GM20000 (cell line): ENCODE results near the gene GNL1.
A peak's percentile ranks its signal among the peaks of the same experiment; 100 is the strongest.

ENCODE experiments used
- DNase-seq: peaks from one replicate; pipeline ENCODE4 v3.0.0; 2012; ENCODE audit warnings: low spot score
- CTCF ChIP-seq: IDR thresholded peaks from 2 replicates; pipeline ENCODE4 v1.5.1; 2012; ENCODE audit warnings: mild to moderate bottlenecking, control low read depth; ENCODE audit errors: extremely low read depth, missing control alignments

Gene GNL1

GRCh38 chr6:30556066-30556905 is at the start of gene GNL1:
Gene GNL1, minus strand, starts transcription at chr6:30556489. Its CDS starts 286 bp downstream, at chr6:30556203.
- no peak for TF ChIP-seq CTCF
- peak; percentile 92 for DNase-seq

DNA sequence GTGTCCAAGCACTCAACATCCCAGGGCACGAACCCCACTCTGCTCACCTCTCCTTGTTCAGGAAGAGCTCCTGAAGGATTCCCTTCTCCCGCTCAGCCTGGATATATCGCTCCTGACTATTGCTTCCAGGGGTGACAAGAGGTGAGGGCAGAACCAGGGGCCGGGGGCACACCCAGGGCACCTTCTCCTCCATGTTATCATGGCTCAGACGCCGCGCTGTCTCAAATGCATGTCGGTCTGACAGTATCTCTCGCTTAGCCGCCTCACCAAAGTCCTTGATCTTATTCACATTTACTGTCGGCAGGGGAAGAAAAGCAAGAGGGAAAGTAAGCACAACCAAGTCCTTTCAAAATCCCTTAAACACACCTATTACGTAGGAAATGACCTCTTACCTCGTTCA is 47.7 kb upstream of the GNL1 start:
- no peak for TF ChIP-seq CTCF
- no peak for DNase-seq

- DNase-seq, result no peak
- TF ChIP-seq CTCF, result no peak
Measured at GRCh38 chr6:30601815-30602641, 45.7 kb upstream of the GNL1 start.

- no peak for DNase-seq
- no peak for TF ChIP-seq CTCF
Measured at GRCh38 chr6:30601436-30601814, 45.1 kb upstream of the GNL1 start.

GRCh38 chr6:30600451-30600961 is 44.2 kb upstream of the GNL1 start:
- TF ChIP-seq CTCF, result no peak
- DNase-seq, result no peak

- DNase-seq, result no peak
- TF ChIP-seq CTCF, result no peak
Measured at GRCh38 chr6:30599625-30600324, 43.5 kb upstream of the GNL1 start.
